IgD-negative memory B cell (primary cell): ENCODE measurements around the gene GNL2. TPM values are rescaled to one million over a fixed set of nuclear protein-coding genes. Genes with fewer than 3 reads are reported as not detected.
"Not testable (repeated sequence)": the region's sequence is repeated elsewhere in the genome, so short reads cannot be mapped to it uniquely, and the experiment has no call there.

ENCODE experiments used
- H3K27ac Mint-ChIP-seq, 3 donors: one replicate each; pipeline ENCODE4 v1.8.0; 2020 to 2022; ENCODE audit warnings: mild to moderate bottlenecking in 3 of 3, mixed read lengths in 3 of 3, moderate library complexity in 1 of 3
- H3K27me3 Mint-ChIP-seq: one replicate; pipeline ENCODE4 v1.8.0; 2021; ENCODE audit warnings: mixed read lengths
- H3K36me3 Mint-ChIP-seq: one replicate; pipeline ENCODE4 v1.8.0; 2020; ENCODE audit warnings: mild to moderate bottlenecking, mixed read lengths
- H3K4me1 Mint-ChIP-seq, 3 donors: one replicate each; pipeline ENCODE4 v1.8.0; 2020 to 2022; ENCODE audit warnings: mixed read lengths in 3 of 3, mild to moderate bottlenecking in 1 of 3
- H3K4me3 Mint-ChIP-seq, 4 donors: one replicate each; pipeline ENCODE4 v1.8.0; 2020 to 2022; ENCODE audit warnings: mild to moderate bottlenecking in 4 of 4, mixed read lengths in 4 of 4, moderate library complexity in 3 of 4
- H3K9me3 Mint-ChIP-seq, 3 donors: one replicate each; pipeline ENCODE4 v1.8.0; 2020 to 2021; ENCODE audit warnings: mixed read lengths in 3 of 3, mild to moderate bottlenecking in 1 of 3
- polyA plus RNA-seq: library from polyadenylated mRNA; unstranded; fragments of 300-500 nt; fragmentation: Illumina TruSeq; gene quantifications from one replicate; pipeline ENCODE4 v1.2.3, GENCODE V29; 2021

Gene GNL2
- polyA plus RNA-seq, 1 donor from 2014 or later, result 64.4 TPM

DNA sequence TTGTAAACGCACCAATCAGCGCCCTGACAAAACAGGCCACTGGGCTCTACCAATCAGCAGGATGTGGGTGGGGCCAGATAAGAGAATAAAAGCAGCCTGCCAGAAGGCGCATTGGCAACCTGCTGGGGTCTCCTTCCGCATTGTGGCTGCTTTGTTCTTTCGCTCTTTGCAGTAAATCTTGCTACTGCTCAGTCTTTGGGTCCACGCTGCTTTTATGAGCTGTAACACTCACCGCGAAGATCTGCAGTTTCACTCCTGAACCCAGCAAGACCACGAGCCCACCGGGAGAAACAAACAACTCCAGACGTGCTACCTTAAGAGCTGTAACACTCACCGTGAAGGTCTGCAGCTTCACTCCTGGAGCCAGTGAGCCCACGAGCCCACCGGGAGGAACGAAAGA, 76.8 kb downstream of the GNL2 start:
- not testable (repeated sequence) for H3K9me3 Mint-ChIP-seq, H3K27me3 Mint-ChIP-seq, H3K36me3 Mint-ChIP-seq
- Mint-ChIP-seq H3K4me1 (peaks cover 7 to 19% (median 11%) of the 10 kb centered on the region in 3 donors), H3K27ac (peak overlapping the region in 1 of 3 donors; percentile 25), H3K4me3 (peak overlapping the region; percentile 70 to 86 (median 78))

DNA sequence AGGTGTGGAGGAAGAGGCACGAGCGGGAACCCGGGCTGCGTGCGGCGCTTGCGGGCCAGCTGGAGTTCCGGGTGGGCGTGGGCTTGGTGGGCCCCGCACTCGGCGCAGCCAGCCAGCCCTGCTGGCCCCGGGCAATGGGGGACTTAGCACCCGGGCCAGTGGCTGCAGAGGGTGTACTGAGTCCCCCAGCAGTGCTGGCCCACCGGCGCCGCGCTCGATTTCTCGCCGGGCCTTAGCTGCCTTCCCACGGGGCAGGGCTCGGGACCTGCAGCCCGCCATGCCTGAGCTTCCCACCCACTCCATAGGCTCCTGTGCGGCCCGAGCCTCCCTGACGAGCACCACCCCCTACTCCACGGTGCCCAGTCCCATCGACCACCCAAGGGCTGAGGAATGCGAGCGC, 77.5 kb downstream of the GNL2 start:
- not testable (repeated sequence) for H3K27me3 Mint-ChIP-seq, H3K36me3 Mint-ChIP-seq, H3K9me3 Mint-ChIP-seq
- Mint-ChIP-seq H3K4me1 (peaks cover 12 to 22% (median 16%) of the 10 kb centered on the region in 3 donors), H3K4me3 (peak overlapping the region in 1 of 4 donors; percentile 86), H3K27ac (peak overlapping the region in 1 of 3 donors; percentile 25)

GRCh38 chr1:37517569-37517968, 78.2 kb downstream of the GNL2 start:
- Mint-ChIP-seq H3K4me1 (peaks cover 14 to 23% (median 18%) of the 10 kb centered on the region in 3 donors), H3K27me3 (peaks cover 2% of the 10 kb centered on the region), H3K9me3 (no peaks in the 10 kb centered on the region), H3K27ac (no peak overlapping the region), H3K4me3 (peak overlapping the region in 1 of 4 donors; percentile 90), H3K36me3 (no peaks in the 10 kb centered on the region)

Other genes starting within 250 kb of the GNL2 start
- 20.6 TPM for gene ZC3H12A, start 121.4 kb downstream of the GNL2 start, polyA plus RNA-seq
- gene MEAF6, start 81.2 kb downstream of the GNL2 start, polyA plus RNA-seq, result 151 TPM
- 7.3 TPM for gene SNIP1, start 41.6 kb downstream of the GNL2 start, polyA plus RNA-seq
- not detected for gene DNALI1, start 39.0 kb downstream of the GNL2 start, polyA plus RNA-seq
- gene RSPO1, start 39.0 kb upstream of the GNL2 start, polyA plus RNA-seq, result not detected
- gene CDCA8, start 96.6 kb upstream of the GNL2 start, polyA plus RNA-seq, result 1.4 TPM
- not detected for gene EPHA10, start 169.2 kb upstream of the GNL2 start, polyA plus RNA-seq
- gene MANEAL, start 197.9 kb upstream of the GNL2 start, polyA plus RNA-seq, result 2.7 TPM
- 30.6 TPM for gene C1orf122, start 211.9 kb upstream of the GNL2 start, polyA plus RNA-seq
- gene YRDC, start 212.3 kb upstream of the GNL2 start, polyA plus RNA-seq, result 14.9 TPM